ENCODE measurements around the gene ABCC2.
"Not testable (repeated sequence)": the region's sequence is repeated elsewhere in the genome, so short reads cannot be mapped to it uniquely, and the experiment has no call there.

DNA sequence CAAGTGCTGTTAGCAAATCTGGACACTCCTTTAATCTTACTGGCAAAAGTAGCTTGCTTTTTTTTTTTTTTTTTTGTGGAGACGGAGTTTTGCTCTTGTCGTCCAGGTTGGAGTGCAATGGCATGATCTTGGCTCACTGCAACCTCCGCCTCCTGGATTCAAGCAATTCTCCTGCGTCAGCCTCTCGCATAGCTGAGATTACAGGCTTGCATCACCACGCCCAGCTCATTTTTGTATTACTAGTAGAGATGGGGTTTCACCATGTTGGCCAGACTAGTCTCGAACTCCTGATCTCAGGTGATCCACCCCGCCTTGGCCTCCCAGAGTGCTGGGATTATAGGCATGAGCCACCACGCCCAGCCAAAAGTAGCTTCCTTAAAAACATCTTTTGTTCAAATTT, 112.6 kb downstream of the ABCC2 start:
- TF ChIP-seq, protein P1, sequence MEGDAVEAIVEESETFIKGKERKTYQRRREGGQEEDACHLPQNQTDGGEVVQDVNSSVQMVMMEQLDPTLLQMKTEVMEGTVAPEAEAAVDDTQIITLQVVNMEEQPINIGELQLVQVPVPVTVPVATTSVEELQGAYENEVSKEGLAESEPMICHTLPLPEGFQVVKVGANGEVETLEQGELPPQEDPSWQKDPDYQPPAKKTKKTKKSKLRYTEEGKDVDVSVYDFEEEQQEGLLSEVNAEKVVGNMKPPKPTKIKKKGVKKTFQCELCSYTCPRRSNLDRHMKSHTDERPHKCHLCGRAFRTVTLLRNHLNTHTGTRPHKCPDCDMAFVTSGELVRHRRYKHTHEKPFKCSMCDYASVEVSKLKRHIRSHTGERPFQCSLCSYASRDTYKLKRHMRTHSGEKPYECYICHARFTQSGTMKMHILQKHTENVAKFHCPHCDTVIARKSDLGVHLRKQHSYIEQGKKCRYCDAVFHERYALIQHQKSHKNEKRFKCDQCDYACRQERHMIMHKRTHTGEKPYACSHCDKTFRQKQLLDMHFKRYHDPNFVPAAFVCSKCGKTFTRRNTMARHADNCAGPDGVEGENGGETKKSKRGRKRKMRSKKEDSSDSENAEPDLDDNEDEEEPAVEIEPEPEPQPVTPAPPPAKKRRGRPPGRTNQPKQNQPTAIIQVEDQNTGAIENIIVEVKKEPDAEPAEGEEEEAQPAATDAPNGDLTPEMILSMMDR (conservative IDR thresholded peaks at IDR 0.05; ENCODE audit: low read length) = not testable (repeated sequence)
- not testable (repeated sequence) for TF ChIP-seq EZH2phosphoT487 (IDR thresholded peaks at IDR 0.05; ENCODE audit: borderline replicate concordance)

Data from Loucy (cell line).